Measurements from ENCODE around the gene GREB1.

- TF ChIP-seq CTCF (IDR thresholded peaks at IDR 0.05; ENCODE audit: low read length): no peak
- TF ChIP-seq EZH2 (IDR thresholded peaks at IDR 0.05; ENCODE audit: borderline replicate concordance, low read length): no peak
Measured at GRCh38 chr2:11630855-11631254, 97.0 kb downstream of the GREB1 start.
